ENCODE measurements around the gene HMGB4.

HMGB4 gene

GRCh38 chr1:33897092-33897725 is 33.3 kb downstream of the HMGB4 start:
- no peak for DNase-seq (ENCODE audit: low read depth, low spot score)

GRCh38 chr1:33898406-33898805 is 34.5 kb downstream of the HMGB4 start:
- DNase-seq (ENCODE audit: low read depth, low spot score), result no peak

GRCh38 chr1:33898881-33899280 is 35.0 kb downstream of the HMGB4 start:
- no peak for DNase-seq (ENCODE audit: low read depth, low spot score)

GRCh38 chr1:33899746-33900145 is 35.9 kb downstream of the HMGB4 start:
- no peak for DNase-seq (ENCODE audit: low read depth, low spot score)

GRCh38 chr1:33902486-33903209 is 38.8 kb downstream of the HMGB4 start:
- no peak for DNase-seq (ENCODE audit: low read depth, low spot score)

GRCh38 chr1:33903210-33903589 is 39.3 kb downstream of the HMGB4 start:
- DNase-seq (ENCODE audit: low read depth, low spot score), result no peak

- DNase-seq (ENCODE audit: low read depth, low spot score), result no peak
Measured at GRCh38 chr1:33905241-33905640, 41.4 kb downstream of the HMGB4 start.

- no peak for DNase-seq (ENCODE audit: low read depth, low spot score)
Measured at GRCh38 chr1:33906156-33906555, 42.3 kb downstream of the HMGB4 start.

- DNase-seq (ENCODE audit: low read depth, low spot score), result no peak
Measured at GRCh38 chr1:33908324-33908956, 44.6 kb downstream of the HMGB4 start.
